ENCODE results near the gene EGFL7. TPM values are rescaled to one million over a fixed set of nuclear protein-coding genes. Genes with fewer than 3 reads are reported as not detected.
A peak's percentile ranks its signal among the peaks of the same experiment; 100 is the strongest.

The EGFL7 gene
- total and polyA plus RNA-seq, 12 donors: 1.9 to 452 (median 79.5) TPM

DNA sequence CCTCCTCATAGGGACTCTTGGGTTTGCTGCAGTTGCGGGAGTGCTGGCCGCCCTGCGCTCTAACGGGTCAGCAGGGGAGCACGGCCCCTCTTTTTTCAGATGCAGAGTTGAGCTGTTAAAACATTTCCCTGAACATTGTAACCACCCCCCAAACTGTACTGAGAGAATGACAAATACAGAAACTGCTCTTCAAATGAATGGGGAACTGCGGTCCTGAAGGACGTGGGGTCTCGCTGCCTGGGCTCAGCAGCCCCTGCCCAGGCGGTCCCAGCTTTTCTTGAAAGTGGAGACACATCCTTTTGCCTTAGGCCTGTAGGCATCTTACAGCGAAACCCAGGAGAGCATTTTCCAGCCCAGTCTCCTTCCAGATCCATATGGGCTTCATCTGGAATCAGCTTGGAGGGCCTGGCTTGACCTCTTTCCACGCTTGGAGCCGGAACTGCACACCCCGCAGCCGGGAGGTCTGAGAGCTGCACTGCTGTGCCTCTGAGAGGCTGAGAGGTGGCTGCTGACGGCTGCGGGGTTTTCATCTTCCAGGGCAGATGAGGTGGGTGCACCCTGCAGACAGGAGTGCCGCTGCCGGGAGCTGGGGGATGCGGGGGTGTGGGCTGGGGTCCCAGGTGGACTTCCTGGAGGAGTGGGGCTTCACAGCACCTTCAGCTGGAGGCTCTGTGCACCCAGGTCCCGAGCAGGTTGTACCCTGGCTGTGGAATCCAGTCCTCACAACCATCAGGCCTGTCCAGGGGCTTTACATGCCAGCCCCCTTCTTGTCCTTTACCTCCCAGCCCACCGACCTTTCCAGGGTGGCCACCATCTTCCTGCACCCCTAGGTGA lies 25.8 kb downstream of the EGFL7 start:
- DNase-seq: no peak
- no peaks in the 10 kb centered on the region for H3K36me3 ChIP-seq (replicated peaks in 1 of 2)
- intact Hi-C loops (cut with DNase I): no loop called here
- WGBS, 4 donors: 63 to 80% (median 64%) methylated on average over 10 to 21 of the region's 21 CpGs
- no peaks in the 10 kb centered on the region for H3K9me3 ChIP-seq (replicated peaks in 1 of 3)
- H3K4me1 ChIP-seq (replicated peaks in 1 of 2): peaks cover 9 to 13% of the 10 kb centered on the region in 2 donors
- H3K4me3 ChIP-seq: no peak overlapping the region
- no peak for TF ChIP-seq POLR2A (IDR thresholded peaks at IDR 0.05)
- TF ChIP-seq, protein P1, sequence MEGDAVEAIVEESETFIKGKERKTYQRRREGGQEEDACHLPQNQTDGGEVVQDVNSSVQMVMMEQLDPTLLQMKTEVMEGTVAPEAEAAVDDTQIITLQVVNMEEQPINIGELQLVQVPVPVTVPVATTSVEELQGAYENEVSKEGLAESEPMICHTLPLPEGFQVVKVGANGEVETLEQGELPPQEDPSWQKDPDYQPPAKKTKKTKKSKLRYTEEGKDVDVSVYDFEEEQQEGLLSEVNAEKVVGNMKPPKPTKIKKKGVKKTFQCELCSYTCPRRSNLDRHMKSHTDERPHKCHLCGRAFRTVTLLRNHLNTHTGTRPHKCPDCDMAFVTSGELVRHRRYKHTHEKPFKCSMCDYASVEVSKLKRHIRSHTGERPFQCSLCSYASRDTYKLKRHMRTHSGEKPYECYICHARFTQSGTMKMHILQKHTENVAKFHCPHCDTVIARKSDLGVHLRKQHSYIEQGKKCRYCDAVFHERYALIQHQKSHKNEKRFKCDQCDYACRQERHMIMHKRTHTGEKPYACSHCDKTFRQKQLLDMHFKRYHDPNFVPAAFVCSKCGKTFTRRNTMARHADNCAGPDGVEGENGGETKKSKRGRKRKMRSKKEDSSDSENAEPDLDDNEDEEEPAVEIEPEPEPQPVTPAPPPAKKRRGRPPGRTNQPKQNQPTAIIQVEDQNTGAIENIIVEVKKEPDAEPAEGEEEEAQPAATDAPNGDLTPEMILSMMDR (IDR thresholded peaks at IDR 0.05): no peak
- no peaks in the 10 kb centered on the region for H3K27me3 ChIP-seq
- peak overlapping the region in 2 of 5 donors; percentile 57 to 90 for H3K27ac ChIP-seq

DNA sequence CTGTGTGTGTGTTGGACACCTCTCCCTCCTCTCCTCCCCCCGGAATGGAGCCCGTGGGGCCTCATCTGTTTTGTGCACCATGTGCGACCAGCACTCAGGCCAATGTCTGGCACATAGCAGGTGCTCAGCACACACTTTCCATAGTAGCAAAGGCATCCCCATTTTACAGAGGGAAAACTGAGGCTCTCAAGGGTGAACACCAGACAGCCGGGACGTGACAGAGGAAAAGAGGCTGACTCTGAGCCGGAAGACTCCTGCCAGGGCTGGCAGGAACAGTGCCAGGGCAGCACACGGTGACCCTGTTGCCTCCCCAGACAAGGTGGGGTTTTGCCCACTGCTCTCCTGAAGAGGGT lies 26.4 kb downstream of the EGFL7 start:
- no peak overlapping the region for H3K27ac ChIP-seq
- H3K4me1 ChIP-seq (replicated peaks in 1 of 2): peaks cover 9 to 16% of the 10 kb centered on the region in 2 donors

DNA sequence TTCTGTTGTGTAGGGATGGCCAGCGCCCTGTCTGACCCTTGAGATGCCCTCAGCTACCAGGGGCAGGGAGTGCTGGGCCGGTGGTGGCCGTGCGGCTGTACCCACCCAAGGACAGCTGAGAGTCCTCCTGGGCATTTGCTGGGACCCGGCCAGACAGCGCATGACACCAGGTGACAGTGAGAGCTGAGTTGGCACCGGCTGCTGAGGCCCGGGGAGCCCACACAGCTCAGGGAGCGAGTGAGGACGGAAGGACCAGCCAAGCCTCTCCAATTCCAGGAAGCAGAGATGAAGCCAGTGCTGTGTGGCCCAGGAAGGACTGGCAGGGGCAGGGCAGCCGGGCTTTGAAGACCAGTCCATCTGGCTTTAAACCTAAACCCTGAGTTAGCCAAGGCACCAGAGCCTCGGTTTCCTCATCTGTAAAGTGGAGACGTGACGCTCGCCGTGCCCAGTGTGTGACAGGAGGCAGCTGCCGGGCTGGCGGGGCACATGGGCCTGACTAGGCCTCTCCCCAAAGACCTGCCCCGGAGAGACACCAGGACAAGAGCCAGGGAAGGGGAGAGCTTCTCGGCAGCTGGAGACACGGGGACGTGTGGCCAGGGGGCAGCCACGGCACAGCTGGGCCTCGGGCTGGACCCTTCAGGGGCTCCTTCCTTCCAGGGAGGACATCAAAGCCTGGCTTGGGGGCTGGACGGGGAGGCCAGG lies 27.5 kb downstream of the EGFL7 start:
- Histone ChIP-seq H3K27ac (no peak overlapping the region), H3K9me3 (replicated peaks in 1 of 3) (no peaks in the 10 kb centered on the region), H3K4me1 (replicated peaks in 1 of 2) (peaks cover 9 to 16% of the 10 kb centered on the region in 2 donors), H3K27me3 (no peaks in the 10 kb centered on the region), H3K4me3 (no peak overlapping the region), H3K36me3 (replicated peaks in 1 of 2) (no peaks in the 10 kb centered on the region)
- no peak for DNase-seq
- 60 to 91% (median 89%) methylated on average over 8 to 25 of the region's 25 CpGs for WGBS, 4 donors
- TF ChIP-seq POLR2A (IDR thresholded peaks at IDR 0.05): no peak
- TF ChIP-seq, protein P1 (IDR thresholded peaks at IDR 0.05): no peak
- intact Hi-C loops (cut with DNase I): no loop called here

More for the DNA sequence above, 26.4 kb downstream of the EGFL7 start:
- TF ChIP-seq POLR2A (IDR thresholded peaks at IDR 0.05): no peak
- TF ChIP-seq, protein P1 (IDR thresholded peaks at IDR 0.05): no peak
- intact Hi-C loops (cut with DNase I): no loop called here
- Histone ChIP-seq H3K36me3 (replicated peaks in 1 of 2) (no peaks in the 10 kb centered on the region), H3K27me3 (no peaks in the 10 kb centered on the region), H3K9me3 (replicated peaks in 1 of 3) (no peaks in the 10 kb centered on the region), H3K4me3 (no peak overlapping the region)
- WGBS, 4 donors: 73 to 89% (median 85%) methylated on average over 4 to 7 of the region's 7 CpGs
- no peak for DNase-seq

DNA sequence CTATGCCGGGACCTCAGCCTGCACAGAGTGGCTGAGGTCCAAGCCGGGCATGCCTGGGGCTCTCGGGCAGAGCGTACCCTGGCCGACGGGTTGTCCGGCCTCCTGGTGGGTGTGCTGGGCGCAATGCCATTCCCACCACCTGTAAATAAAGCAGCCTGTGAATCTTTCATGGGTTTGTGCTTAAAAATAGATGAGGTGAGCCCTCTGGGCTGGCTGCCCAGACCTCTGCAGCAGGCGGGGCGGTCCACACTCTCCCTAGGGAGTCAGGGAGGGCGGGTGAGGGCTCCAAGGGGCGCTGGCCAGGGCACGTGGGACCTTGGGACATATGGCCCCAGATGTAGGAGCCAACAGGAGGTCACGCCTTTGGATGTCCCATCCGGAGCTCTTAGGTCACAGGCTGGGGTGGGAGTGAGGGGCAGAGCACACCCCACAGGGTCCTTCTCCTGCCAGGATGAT lies 28.1 kb downstream of the EGFL7 start:
- WGBS, 4 donors: 77 to 80% (median 80%) methylated on average over 7 to 15 of the region's 15 CpGs
- H3K27ac ChIP-seq: no peak overlapping the region
- intact Hi-C loops (cut with DNase I): no loop called here

More for the DNA sequence above, 28.1 kb downstream of the EGFL7 start:
- Histone ChIP-seq H3K36me3 (replicated peaks in 1 of 2) (no peaks in the 10 kb centered on the region), H3K27me3 (no peaks in the 10 kb centered on the region), H3K4me1 (replicated peaks in 1 of 2) (peaks cover 5 to 12% of the 10 kb centered on the region in 2 donors), H3K4me3 (no peak overlapping the region), H3K9me3 (replicated peaks in 1 of 3) (no peaks in the 10 kb centered on the region)
- TF ChIP-seq POLR2A (IDR thresholded peaks at IDR 0.05): no peak
- TF ChIP-seq, protein P1 (IDR thresholded peaks at IDR 0.05): no peak
- DNase-seq: no peak

Measured in adrenal gland (tissue), 12 donors.